Fibroblast of villous mesenchyme (primary cell): ENCODE data around the gene PKDREJ. TPM values are rescaled to one million over a fixed set of nuclear protein-coding genes. Genes with fewer than 3 reads are reported as not detected.
"Not testable (repeated sequence)": the region's sequence is repeated elsewhere in the genome, so short reads cannot be mapped to it uniquely, and the experiment has no call there.

Experiments used
- DNase-seq: peaks from one replicate; pipeline ENCODE4 v3.0.0-alpha.2; 2010; ENCODE audit warnings: low read depth
- H3K4me3 ChIP-seq: 2 replicates; pipeline ENCODE4 v1.5.1; 2011; ENCODE audit warnings: low read depth, mild to moderate bottlenecking, low read length
- CTCF ChIP-seq: IDR thresholded peaks from 2 replicates; pipeline ENCODE4 v1.5.1; 2012; ENCODE audit warnings: low read depth, mild to moderate bottlenecking, low read length; ENCODE audit not compliant: insufficient read depth
- total RNA-seq: library from RNA; depleted of rRNA; stranded (reverse); fragments of >200 nt; gene quantifications from 2 replicates; pipeline ENCODE4 v1.2.3, GENCODE V29; 2012

Gene PKDREJ
- not detected in 2 replicates for total RNA-seq

- no peak for DNase-seq
- no peak for TF ChIP-seq CTCF
- H3K4me3 ChIP-seq, result no peak within 1 kb of the TSS
These were observed at the start of gene PKDREJ for GRCh38 chr22:46263216-46263590. Gene PKDREJ (minus strand): TSS chr22:46263343. CDS start chr22:46263322, 21 bp downstream.

GRCh38 chr22:46312848-46313247 is 49.7 kb upstream of the PKDREJ start:
- not testable (repeated sequence) for H3K4me3 ChIP-seq, DNase-seq

GRCh38 chr22:46312056-46312455 is 48.9 kb upstream of the PKDREJ start:
- no peak for DNase-seq
- TF ChIP-seq CTCF, result no peak
- H3K4me3 ChIP-seq, result no peak overlapping the region

- no peak overlapping the region for H3K4me3 ChIP-seq
- DNase-seq, result no peak
- TF ChIP-seq CTCF, result no peak
These were observed 46.5 kb upstream of the PKDREJ start for GRCh38 chr22:46309526-46310085.

- no peak overlapping the region for H3K4me3 ChIP-seq
- no peak for TF ChIP-seq CTCF
- DNase-seq, result no peak
These were observed 45.3 kb upstream of the PKDREJ start for GRCh38 chr22:46308283-46308988.

GRCh38 chr22:46303347-46303965 is 40.3 kb upstream of the PKDREJ start:
- TF ChIP-seq CTCF, result no peak
- H3K4me3 ChIP-seq, result no peak overlapping the region
- DNase-seq, result no peak

- no peak for TF ChIP-seq CTCF
- DNase-seq, result no peak
- H3K4me3 ChIP-seq, result no peak overlapping the region
These were observed 37.3 kb upstream of the PKDREJ start for GRCh38 chr22:46300491-46300890.
